Right atrium auricular region (tissue), 2 donors: ENCODE measurements around the gene KIF2C. TPM values are rescaled to one million over a fixed set of nuclear protein-coding genes. Genes with fewer than 3 reads are reported as not detected.

Source experiments
- DNase-seq: peaks from one replicate; pipeline ENCODE4 v3.0.0-alpha.2; 2019; ENCODE audit warnings: low spot score
- H3K27ac ChIP-seq, 2 donors: fragments of 200-600 bp; sonication (generic); 1 replicate in 1 of 2; 2 replicates in 1 of 2; pipeline ENCODE4 v1.5.1; 2016 to 2019
- H3K27me3 ChIP-seq, 2 donors: fragments of 200-600 bp; sonication (generic); one replicate each; pipeline versions ENCODE4 v1.5.1 to v1.6.0; 2017 to 2019
- H3K36me3 ChIP-seq: fragments of 200-600 bp; sonication (generic); one replicate; pipeline ENCODE4 v1.5.1; 2016
- H3K4me1 ChIP-seq, 2 donors: fragments of 200-600 bp; sonication (generic); one replicate each; pipeline versions ENCODE4 v1.5.1 to v1.6.0; 2017 to 2019
- H3K4me3 ChIP-seq, 2 donors: fragments of 200-600 bp; sonication (generic); 1 replicate in 1 of 2; 2 replicates in 1 of 2; pipeline ENCODE4 v1.5.1; 2017 to 2019; ENCODE audit warnings: mild to moderate bottlenecking in 1 of 2, moderate library complexity in 1 of 2
- H3K9me3 ChIP-seq, 2 donors: fragments of 200-600 bp; sonication (generic); one replicate each; pipeline ENCODE4 v1.5.1; 2019
- total RNA-seq, 2 donors: library from RNA; depleted of rRNA; stranded (reverse); fragments of >200 nt; gene quantifications; one replicate each; pipeline ENCODE4 v1.1.0, GENCODE V29; 2016
- TF ChIP-seq, protein P1 (sequence below), 2 donors: fragments of 200-600 bp; sonication (generic); IDR thresholded peaks; one replicate each; pipeline ENCODE4 v1.5.1; 2019; ENCODE audit warnings: antibody characterized with exemption in 2 of 2

Gene KIF2C
- total RNA-seq = 1 to 10 TPM in 1 of 2 donors, under 1 TPM in 1; 0.67 to 1.3 TPM

DNA sequence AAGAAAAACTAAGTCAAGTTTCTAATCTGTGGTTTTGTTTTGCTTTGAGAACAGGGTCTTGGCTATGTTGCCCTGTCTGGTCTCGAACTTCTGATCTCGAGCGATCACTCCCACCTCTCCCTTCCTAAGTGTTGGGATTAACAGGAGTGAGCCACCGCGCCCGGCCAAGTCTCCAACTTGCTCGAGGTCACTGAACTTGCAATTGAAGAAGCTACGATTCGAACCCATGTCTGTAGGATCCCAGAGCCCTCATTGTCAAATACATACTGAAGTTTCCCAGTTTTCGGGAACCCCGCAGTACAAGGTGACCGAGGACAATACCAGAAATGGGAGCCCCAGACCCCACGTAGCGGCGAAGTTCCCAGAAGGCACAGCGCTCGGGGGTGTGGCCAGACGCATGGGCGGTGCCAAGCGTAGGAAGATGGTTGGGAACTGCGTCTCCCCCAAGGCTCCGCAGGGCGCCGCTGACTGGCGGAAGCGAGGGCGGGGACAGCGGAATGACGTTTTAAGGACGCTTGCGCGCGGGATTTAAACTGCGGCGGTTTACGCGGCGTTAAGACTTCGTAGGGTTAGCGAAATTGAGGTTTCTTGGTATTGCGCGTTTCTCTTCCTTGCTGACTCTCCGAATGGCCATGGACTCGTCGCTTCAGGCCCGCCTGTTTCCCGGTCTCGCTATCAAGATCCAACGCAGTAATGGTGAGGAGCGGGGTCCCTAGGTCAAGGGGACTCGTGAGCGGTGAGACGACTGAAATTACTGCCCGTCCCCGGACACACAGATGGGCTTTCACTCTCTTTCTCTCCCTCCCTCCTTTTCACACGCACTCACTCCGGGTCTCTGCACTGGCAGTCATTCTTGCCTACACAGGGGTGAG, at the start of gene KIF2C:
KIF2C (plus strand) TSS at position 531 of the 872 bp plus-strand sequence; CDS start at position 627, 96 bp downstream.
- DNase-seq = peak; percentile 96
- no peaks in the 10 kb centered on the region for H3K27me3 ChIP-seq
- TF ChIP-seq, protein P1, sequence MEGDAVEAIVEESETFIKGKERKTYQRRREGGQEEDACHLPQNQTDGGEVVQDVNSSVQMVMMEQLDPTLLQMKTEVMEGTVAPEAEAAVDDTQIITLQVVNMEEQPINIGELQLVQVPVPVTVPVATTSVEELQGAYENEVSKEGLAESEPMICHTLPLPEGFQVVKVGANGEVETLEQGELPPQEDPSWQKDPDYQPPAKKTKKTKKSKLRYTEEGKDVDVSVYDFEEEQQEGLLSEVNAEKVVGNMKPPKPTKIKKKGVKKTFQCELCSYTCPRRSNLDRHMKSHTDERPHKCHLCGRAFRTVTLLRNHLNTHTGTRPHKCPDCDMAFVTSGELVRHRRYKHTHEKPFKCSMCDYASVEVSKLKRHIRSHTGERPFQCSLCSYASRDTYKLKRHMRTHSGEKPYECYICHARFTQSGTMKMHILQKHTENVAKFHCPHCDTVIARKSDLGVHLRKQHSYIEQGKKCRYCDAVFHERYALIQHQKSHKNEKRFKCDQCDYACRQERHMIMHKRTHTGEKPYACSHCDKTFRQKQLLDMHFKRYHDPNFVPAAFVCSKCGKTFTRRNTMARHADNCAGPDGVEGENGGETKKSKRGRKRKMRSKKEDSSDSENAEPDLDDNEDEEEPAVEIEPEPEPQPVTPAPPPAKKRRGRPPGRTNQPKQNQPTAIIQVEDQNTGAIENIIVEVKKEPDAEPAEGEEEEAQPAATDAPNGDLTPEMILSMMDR (IDR thresholded peaks at IDR 0.05) = peak in 1 of 2 donors; percentile 14

DNA sequence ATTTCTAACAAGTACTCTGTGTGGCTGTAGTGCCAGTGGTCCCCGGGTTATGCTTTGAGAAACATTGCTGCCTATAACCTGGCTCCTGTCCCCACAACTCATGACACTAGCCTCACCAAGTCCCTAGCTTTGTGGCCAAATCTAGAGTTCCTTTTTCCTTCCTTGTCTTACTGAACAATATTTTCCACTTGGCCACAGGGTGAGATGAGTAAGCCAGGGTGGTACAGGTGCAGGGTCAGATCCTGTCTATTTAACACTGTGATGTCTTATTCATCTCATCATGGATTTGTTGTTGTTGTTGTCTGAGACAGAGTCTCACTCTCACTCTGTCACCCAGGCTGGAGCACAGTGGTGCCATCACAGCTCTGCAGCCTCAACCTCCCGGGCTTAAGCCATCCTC, 46.5 kb upstream of the KIF2C start:
- Histone ChIP-seq H3K36me3 (no peaks in the 10 kb centered on the region), H3K4me1 (no peaks in the 10 kb centered on the region), H3K4me3 (no peak overlapping the region), H3K9me3 (no peaks in the 10 kb centered on the region), H3K27me3 (no peaks in the 10 kb centered on the region), H3K27ac (no peak overlapping the region)
- no peak for DNase-seq
- TF ChIP-seq, protein P1 (IDR thresholded peaks at IDR 0.05) = no peak

More for the DNA sequence above, at the start of gene KIF2C:
- Histone ChIP-seq H3K27ac (peak within 1 kb of the TSS; percentile 87 to 88), H3K36me3 (no peaks in the 10 kb centered on the region), H3K4me1 (peaks cover 0 to 8% of the 10 kb centered on the region in 2 donors), H3K4me3 (peak within 1 kb of the TSS; percentile 49 to 58), H3K9me3 (no peaks in the 10 kb centered on the region)

DNA sequence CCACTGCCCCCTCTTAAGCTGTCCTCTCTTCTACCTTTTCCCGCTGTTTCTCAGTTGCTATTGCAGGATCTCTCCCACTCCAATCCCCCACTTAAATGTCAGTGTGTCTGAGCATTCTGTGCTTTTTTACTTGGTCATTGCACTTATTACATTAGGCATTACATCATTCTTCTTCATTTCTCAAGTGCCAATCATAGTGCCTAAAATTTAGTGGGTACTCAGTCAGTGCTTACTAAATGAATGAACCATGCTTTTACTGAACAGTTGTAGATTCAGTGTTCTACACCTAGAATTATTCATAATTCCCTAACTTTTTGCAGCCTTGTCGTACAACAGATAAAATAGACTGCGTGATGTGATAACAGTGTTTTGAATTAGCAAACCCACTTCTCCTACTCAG, 45.7 kb upstream of the KIF2C start:
- DNase-seq = no peak
- no peaks in the 10 kb centered on the region for H3K9me3 ChIP-seq

DNA sequence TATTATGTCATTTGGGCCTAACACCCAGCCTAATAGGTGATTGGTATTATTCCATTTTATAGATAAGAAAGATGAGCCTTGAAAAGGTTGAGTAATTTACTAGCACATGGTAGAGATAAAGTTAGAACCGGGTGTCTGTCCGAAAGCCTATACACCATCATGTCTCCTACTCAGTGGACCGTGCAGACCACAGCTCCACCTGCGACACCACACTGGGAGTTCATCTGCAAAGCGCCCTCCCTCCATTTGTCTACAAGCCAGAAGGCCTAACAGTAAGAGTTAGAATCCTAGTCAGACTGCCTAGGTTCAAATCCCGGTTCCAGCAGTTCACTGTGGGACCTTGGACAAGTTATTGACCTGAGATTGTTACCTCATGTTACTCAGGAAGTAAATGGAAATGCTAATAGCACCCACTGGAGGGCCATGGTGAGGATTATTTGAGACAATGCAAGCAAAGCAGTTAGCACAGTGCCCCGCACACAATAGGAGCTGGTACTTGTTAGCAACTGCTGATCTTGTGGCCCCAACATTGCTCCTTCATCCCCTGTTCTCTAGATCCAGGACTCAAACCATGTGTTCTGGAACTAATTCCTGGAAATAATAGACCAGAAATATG, 44.7 kb upstream of the KIF2C start:
- H3K4me1 ChIP-seq = no peaks in the 10 kb centered on the region
- no peaks in the 10 kb centered on the region for H3K36me3 ChIP-seq
- no peaks in the 10 kb centered on the region for H3K27me3 ChIP-seq
- no peak overlapping the region for H3K4me3 ChIP-seq
- H3K27ac ChIP-seq = no peak overlapping the region
- no peaks in the 10 kb centered on the region for H3K9me3 ChIP-seq
- DNase-seq = no peak
- TF ChIP-seq, protein P1 (IDR thresholded peaks at IDR 0.05) = no peak

More for the DNA sequence above, 45.7 kb upstream of the KIF2C start:
- TF ChIP-seq, protein P1 (IDR thresholded peaks at IDR 0.05) = no peak
- no peak overlapping the region for H3K4me3 ChIP-seq
- no peak overlapping the region for H3K27ac ChIP-seq
- H3K27me3 ChIP-seq = no peaks in the 10 kb centered on the region
- H3K4me1 ChIP-seq = no peaks in the 10 kb centered on the region
- no peaks in the 10 kb centered on the region for H3K36me3 ChIP-seq

DNA sequence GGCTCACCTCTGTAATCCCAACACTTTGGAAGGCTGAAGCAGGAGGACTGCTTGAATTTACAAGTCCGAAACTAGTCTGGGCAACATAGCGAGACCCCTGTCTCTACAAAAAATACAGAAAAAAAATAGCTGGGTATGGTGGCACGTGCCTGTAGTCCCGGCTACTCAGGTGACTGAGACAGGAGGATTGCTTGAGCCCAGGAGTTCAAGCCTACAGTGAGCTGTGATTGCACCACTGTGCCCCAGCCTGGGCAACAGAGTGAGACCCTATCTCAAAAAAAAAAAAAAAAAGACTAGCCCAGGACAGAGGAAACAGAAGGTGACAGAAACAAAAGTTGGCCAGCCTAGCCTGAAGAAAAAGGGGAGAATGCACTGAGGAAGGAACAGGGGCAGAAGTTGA, 44.0 kb upstream of the KIF2C start:
- H3K27ac ChIP-seq = no peak overlapping the region
- H3K36me3 ChIP-seq = no peaks in the 10 kb centered on the region
- H3K27me3 ChIP-seq = no peaks in the 10 kb centered on the region
- H3K4me3 ChIP-seq = no peak overlapping the region
- H3K9me3 ChIP-seq = no peaks in the 10 kb centered on the region
- TF ChIP-seq, protein P1 (IDR thresholded peaks at IDR 0.05) = no peak
- H3K4me1 ChIP-seq = no peaks in the 10 kb centered on the region
- DNase-seq = no peak
